Thoracic aorta (tissue), 2 donors: ENCODE results near the gene LDLRAP1. TPM values are rescaled to one million over a fixed set of nuclear protein-coding genes. Genes with fewer than 3 reads are reported as not detected.
A peak's percentile ranks its signal among the peaks of the same experiment; 100 is the strongest.

Source experiments
- ATAC-seq: fragments of 150-250 bp; one replicate; pipeline ENCODE4 v1.8.0; 2017; ENCODE audit warnings: low read depth; ENCODE audit not compliant: insufficient number of reproducible peaks, low FRiP score
- DNase-seq: peaks from one replicate; pipeline ENCODE4 v3.0.0-alpha.2; 2020; ENCODE audit warnings: low spot score
- H3K27ac ChIP-seq, 2 donors: fragments of 200-600 bp; sonication (generic); 1 replicate in 1 of 2; 2 replicates in 1 of 2; pipeline ENCODE4 v1.5.1; 2016; ENCODE audit warnings: mild to moderate bottlenecking in 2 of 2, moderate library complexity in 2 of 2
- H3K27me3 ChIP-seq: fragments of 200-600 bp; sonication (generic); replicated peaks from 2 replicates; pipeline ENCODE4 v1.6.0; 2016; ENCODE audit warnings: mild to moderate bottlenecking; ENCODE audit not compliant: insufficient read depth
- H3K36me3 ChIP-seq: fragments of 200-600 bp; sonication (generic); one replicate; pipeline ENCODE4 v1.5.1; 2016
- H3K4me1 ChIP-seq, 2 donors: fragments of 200-600 bp; sonication (generic); 1 replicate in 1 of 2; 2 replicates in 1 of 2; pipeline versions ENCODE4 v1.5.1 to v1.6.0; 2016; ENCODE audit warnings: low read depth in 2 of 2, mild to moderate bottlenecking in 1 of 2; ENCODE audit not compliant: control insufficient read depth in 1 of 2
- H3K4me3 ChIP-seq: fragments of 200-600 bp; sonication (generic); 2 replicates; pipeline ENCODE4 v1.5.1; 2016; ENCODE audit warnings: mild to moderate bottlenecking
- H3K9me3 ChIP-seq: fragments of 200-600 bp; sonication (generic); 2 replicates; pipeline ENCODE4 v1.5.1; 2016
- CTCF ChIP-seq: fragments of 200-600 bp; sonication (generic); IDR thresholded peaks from one replicate; pipeline ENCODE4 v1.5.1; 2019; ENCODE audit warnings: antibody characterized with exemption
- total RNA-seq, 2 donors: library from RNA; depleted of rRNA; stranded (reverse); fragments of >200 nt; gene quantifications; one replicate each; pipeline versions ENCODE4 v1.1.0 to v1.2.3, GENCODE V29; 2016

The LDLRAP1 gene
- total RNA-seq, 2 donors from 2014 or later: 35.2 to 55.2 TPM

DNA sequence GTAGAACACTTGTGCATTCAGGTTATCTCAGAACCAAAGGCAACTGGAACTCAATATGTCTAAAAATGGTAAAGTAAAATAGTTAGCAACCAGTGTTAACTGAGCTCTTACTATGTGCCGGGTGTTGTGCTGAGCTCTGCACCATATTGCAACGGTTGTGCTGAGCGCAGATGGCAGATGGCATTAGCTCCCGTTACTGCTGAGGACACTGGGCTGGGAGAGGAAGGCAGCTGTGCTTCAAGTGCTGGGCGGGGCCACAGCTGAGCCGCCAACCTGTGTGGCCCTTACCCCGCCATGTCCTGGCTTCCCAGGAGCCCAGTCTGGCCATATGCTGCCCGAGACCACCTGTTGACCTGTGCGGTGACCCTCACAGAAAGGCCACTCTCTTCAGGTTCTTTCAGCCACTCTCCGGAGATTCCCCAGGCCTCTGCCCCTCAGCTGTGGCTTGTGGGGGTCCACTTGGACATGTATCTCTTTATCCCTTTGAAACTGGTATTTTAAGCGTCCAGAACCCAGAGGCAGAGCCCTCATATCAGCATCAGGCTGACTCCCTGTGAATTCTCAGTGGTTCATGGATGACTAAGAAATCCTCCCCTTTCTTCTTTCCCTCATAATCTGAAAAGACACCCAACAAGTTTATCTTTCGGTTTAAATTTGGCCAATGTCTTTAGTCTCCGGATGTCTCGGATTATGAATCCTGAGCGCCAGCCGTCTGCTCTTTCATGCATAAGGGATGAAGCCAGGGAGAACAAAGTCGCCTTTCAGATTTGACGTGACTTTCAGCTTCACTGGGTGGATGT is 26.4 kb downstream of the LDLRAP1 start:
- no peaks in the 10 kb centered on the region for H3K9me3 ChIP-seq
- no peaks in the 10 kb centered on the region for H3K27me3 ChIP-seq
- H3K4me1 ChIP-seq: peaks cover 39 to 70% of the 10 kb centered on the region in 2 donors
- H3K27ac ChIP-seq: peak overlapping the region; percentile 88 to 95
- no peaks in the 10 kb centered on the region for H3K36me3 ChIP-seq
- no peak for TF ChIP-seq CTCF
- H3K4me3 ChIP-seq: no peak overlapping the region
- ATAC-seq (no peak), DNase-seq (no peak)

DNA sequence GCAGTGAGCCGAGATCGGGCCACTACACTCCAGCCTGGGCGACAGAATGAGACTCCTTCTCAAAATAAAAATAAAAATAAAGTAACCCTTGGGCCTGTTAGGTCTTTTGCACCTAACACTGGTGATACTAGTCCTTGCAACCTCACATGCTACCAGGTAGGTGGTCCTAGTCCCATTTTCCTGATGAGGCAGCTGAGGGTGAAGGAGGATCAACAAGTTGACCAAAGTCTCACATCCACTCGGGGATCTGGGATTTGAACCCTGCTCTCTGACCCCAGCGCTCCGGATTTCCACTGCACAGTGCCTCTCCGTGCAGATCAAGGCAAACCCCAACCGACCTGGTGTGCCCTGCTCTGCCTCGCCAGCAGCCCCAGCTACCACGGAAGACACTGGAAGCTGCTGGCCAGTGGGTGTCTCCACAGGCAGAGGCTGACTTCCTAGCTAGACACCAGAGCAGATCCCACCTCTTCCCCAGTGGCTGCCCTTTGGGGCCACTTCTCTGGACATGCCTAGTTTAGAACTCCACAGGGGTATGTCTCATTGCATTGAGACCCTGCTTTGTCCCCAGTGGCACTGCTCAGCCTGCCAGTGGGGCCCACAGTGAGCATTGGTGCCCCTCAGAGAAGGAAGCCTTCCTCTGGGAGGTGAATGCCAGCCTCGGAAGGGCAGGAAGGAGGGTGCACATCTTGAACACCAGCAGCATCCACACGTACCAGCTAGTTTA is 27.6 kb downstream of the LDLRAP1 start:
- Histone ChIP-seq H3K27me3 (no peaks in the 10 kb centered on the region), H3K4me3 (no peak overlapping the region), H3K9me3 (no peaks in the 10 kb centered on the region), H3K27ac (no peak overlapping the region), H3K4me1 (peaks cover 30 to 59% of the 10 kb centered on the region in 2 donors), H3K36me3 (no peaks in the 10 kb centered on the region)
- DNase-seq (no peak), ATAC-seq (no peak)
- no peak for TF ChIP-seq CTCF

DNA sequence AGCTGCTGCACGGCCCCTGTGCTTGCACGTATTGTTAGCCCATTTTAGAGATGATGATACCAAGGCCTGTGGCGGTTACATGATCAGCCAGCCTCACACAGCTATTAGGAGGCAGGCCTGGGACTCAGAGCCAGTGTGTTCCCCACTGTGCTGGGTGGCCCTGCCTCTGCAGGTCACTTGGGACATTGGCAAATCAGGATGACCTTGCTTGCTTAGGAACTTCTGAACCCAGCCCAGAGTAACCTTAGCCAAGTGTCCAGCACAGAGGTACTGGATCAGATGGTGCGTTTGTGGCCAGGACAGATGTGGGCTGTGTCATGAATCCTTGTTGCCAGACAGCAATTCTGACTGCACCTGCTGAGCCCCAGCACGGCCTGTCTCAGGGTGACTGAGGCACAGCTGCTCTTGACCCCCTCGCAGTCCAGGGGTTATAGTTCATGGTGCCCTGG is 28.1 kb downstream of the LDLRAP1 start:
- Histone ChIP-seq H3K36me3 (no peaks in the 10 kb centered on the region), H3K9me3 (no peaks in the 10 kb centered on the region), H3K27ac (no peak overlapping the region), H3K4me1 (peaks cover 25 to 53% of the 10 kb centered on the region in 2 donors), H3K27me3 (no peaks in the 10 kb centered on the region), H3K4me3 (no peak overlapping the region)
- no peak for TF ChIP-seq CTCF
- no peak for ATAC-seq
- DNase-seq: no peak

DNA sequence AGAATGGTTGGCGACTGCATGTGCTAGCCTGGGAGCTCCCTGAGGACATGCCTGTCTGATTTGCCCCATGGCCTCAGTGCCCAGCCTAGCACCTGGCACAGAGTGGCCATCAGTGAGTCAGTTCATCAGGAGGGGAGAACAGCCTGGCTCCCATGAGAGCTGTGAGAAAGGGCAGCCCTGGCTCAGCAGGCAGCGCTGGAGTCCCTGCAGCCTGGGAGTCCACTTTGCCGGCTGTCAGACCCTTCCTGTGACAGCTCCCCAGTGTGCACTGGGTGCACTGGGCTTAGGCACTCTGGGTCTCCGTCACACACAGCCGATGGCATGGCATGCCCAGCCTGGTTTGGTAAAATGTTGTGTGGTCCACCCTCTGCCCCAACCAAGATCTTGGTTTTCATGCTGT is 28.7 kb downstream of the LDLRAP1 start:
- DNase-seq: no peak
- no peak overlapping the region for H3K27ac ChIP-seq
- H3K4me1 ChIP-seq: peaks cover 22 to 47% of the 10 kb centered on the region in 2 donors
- no peak overlapping the region for H3K4me3 ChIP-seq
- no peaks in the 10 kb centered on the region for H3K27me3 ChIP-seq
- no peak for TF ChIP-seq CTCF
- ATAC-seq: no peak
- no peaks in the 10 kb centered on the region for H3K9me3 ChIP-seq
- no peaks in the 10 kb centered on the region for H3K36me3 ChIP-seq
